Mesendoderm (in vitro differentiated cells): ENCODE measurements around the gene BTF3L4.
"Not testable (repeated sequence)": the region's sequence is repeated elsewhere in the genome, so short reads cannot be mapped to it uniquely, and the experiment has no call there.

Experiments used
- DNase-seq: peaks from one replicate; pipeline ENCODE4 v3.0.0; 2013
- H2AK5ac ChIP-seq: 2 replicates; pipeline ENCODE4 v1.6.1; 2013; ENCODE audit warnings: low read length, inconsistent platforms
- H2BK120ac ChIP-seq: 2 replicates; pipeline ENCODE4 v1.6.1; 2013; ENCODE audit warnings: low read depth, mild to moderate bottlenecking, low read length, moderate library complexity, mixed read lengths
- H2BK15ac ChIP-seq: replicated peaks from 2 replicates; pipeline ENCODE4 v1.6.1; 2013; ENCODE audit warnings: low read depth, mild to moderate bottlenecking, moderate library complexity
- H2BK5ac ChIP-seq: 2 replicates; pipeline ENCODE4 v1.6.1; 2013; ENCODE audit warnings: low read length, inconsistent platforms
- H3K18ac ChIP-seq: 2 replicates; pipeline ENCODE4 v1.6.1; 2013; ENCODE audit warnings: mild to moderate bottlenecking, low read length, mixed read lengths
- H3K23ac ChIP-seq: one replicate; pipeline ENCODE4 v1.6.1; 2013; ENCODE audit warnings: low read length
- H3K27ac ChIP-seq: 2 replicates; pipeline ENCODE4 v1.5.1; 2013; ENCODE audit warnings: low read depth, mild to moderate bottlenecking, inconsistent platforms, low read length, moderate library complexity
- H3K27me3 ChIP-seq: 2 replicates; pipeline ENCODE4 v1.6.1; 2013; ENCODE audit warnings: low read length, control low read depth, mild to moderate bottlenecking, inconsistent platforms; ENCODE audit not compliant: insufficient read depth, poor library complexity
- H3K36me3 ChIP-seq: 2 replicates; pipeline ENCODE4 v1.6.1; 2013; ENCODE audit warnings: low read length, inconsistent platforms; ENCODE audit not compliant: control insufficient read depth, insufficient read depth
- H3K4ac ChIP-seq: one replicate; pipeline ENCODE4 v1.6.1; 2013; ENCODE audit warnings: low read depth, mild to moderate bottlenecking, low read length, moderate library complexity
- H3K4me1 ChIP-seq: 2 replicates; pipeline ENCODE4 v1.6.1; 2013; ENCODE audit warnings: low read depth, low read length, inconsistent platforms; ENCODE audit not compliant: control insufficient read depth
- H3K4me2 ChIP-seq: 2 replicates; pipeline ENCODE4 v1.6.1; 2013; ENCODE audit warnings: low read length
- H3K4me3 ChIP-seq: 2 replicates; pipeline ENCODE4 v1.5.1; 2013; ENCODE audit warnings: mild to moderate bottlenecking, low read length
- H3K56ac ChIP-seq: one replicate; pipeline ENCODE4 v1.6.1; 2013; ENCODE audit warnings: low read length
- H3K79me1 ChIP-seq: 2 replicates; pipeline ENCODE4 v1.6.1; 2013; ENCODE audit warnings: low read length, inconsistent platforms
- H3K79me2 ChIP-seq: 2 replicates; pipeline ENCODE4 v1.6.1; 2013; ENCODE audit warnings: mild to moderate bottlenecking, low read length; ENCODE audit not compliant: control insufficient read depth, insufficient read depth
- H3K9ac ChIP-seq: 2 replicates; pipeline ENCODE4 v1.6.1; 2013; ENCODE audit warnings: low read length, inconsistent platforms
- H4K5ac ChIP-seq: one replicate; pipeline ENCODE4 v1.6.1; 2013; ENCODE audit warnings: low read length
- H4K8ac ChIP-seq: one replicate; pipeline ENCODE4 v1.6.1; 2013; ENCODE audit warnings: low read depth, mild to moderate bottlenecking, control low read depth, low read length, moderate library complexity
- WGBS: extraction: QIAGEN DNeasy Blood & Tissue Kit; methylation state at CpG from one replicate; pipeline ENCODE4 v1.1.7; 2013; ENCODE audit warnings: low lambda C conversion rate, missing lambda C conversion rate; ENCODE audit not compliant: insufficient coverage; ENCODE audit errors: extremely low coverage; 5-methylcytosine and 5-hydroxymethylcytosine counted together

BTF3L4 gene

GRCh38 chr1:52063192-52063591 lies 7.1 kb downstream of the BTF3L4 start:
- Histone ChIP-seq H4K5ac (no peak overlapping the region), H3K79me1 (peaks cover 10% of the 10 kb centered on the region), H2AK5ac (no peak overlapping the region), H3K4ac (no peak overlapping the region), H3K27me3 (no peaks in the 10 kb centered on the region), H3K56ac (no peak overlapping the region), H3K9ac (no peak overlapping the region), H3K27ac (no peak overlapping the region), H2BK120ac (no peak overlapping the region), H2BK5ac (no peak overlapping the region), H3K4me2 (no peak overlapping the region), H3K79me2 (peaks cover 9% of the 10 kb centered on the region), H3K4me1 (no peaks in the 10 kb centered on the region), H3K36me3 (peaks cover 5% of the 10 kb centered on the region), H3K18ac (no peak overlapping the region), H4K8ac (no peak overlapping the region), H3K4me3 (no peak overlapping the region), H3K23ac (no peak overlapping the region), H2BK15ac (no peak overlapping the region)
- WGBS: no CpG with 5 or more reads among the region's 2 CpGs
- DNase-seq: no peak

GRCh38 chr1:52070704-52071103 lies 14.6 kb downstream of the BTF3L4 start:
- Histone ChIP-seq H3K56ac (no peak overlapping the region), H3K9ac (no peak overlapping the region), H3K23ac (no peak overlapping the region), H2BK120ac (no peak overlapping the region), H3K4ac (no peak overlapping the region), H3K4me2 (no peak overlapping the region), H3K79me1 (peaks cover 6% of the 10 kb centered on the region), H3K36me3 (peaks cover 4% of the 10 kb centered on the region), H4K5ac (no peak overlapping the region), H2BK15ac (no peak overlapping the region), H2AK5ac (no peak overlapping the region), H3K79me2 (no peaks in the 10 kb centered on the region), H4K8ac (no peak overlapping the region), H3K18ac (no peak overlapping the region), H3K4me1 (no peaks in the 10 kb centered on the region), H2BK5ac (no peak overlapping the region), H3K4me3 (no peak overlapping the region), H3K27ac (no peak overlapping the region), H3K27me3 (no peaks in the 10 kb centered on the region)
- WGBS: no CpG with 5 or more reads among the region's 4 CpGs
- no peak for DNase-seq

- no peak overlapping the region for H2BK15ac ChIP-seq
- H3K23ac ChIP-seq: no peak overlapping the region
- H3K36me3 ChIP-seq: peaks cover 4% of the 10 kb centered on the region
- no peak overlapping the region for H3K18ac ChIP-seq
- no CpG with 5 or more reads among the region's 6 CpGs for WGBS
- H2BK120ac ChIP-seq: no peak overlapping the region
- no peak overlapping the region for H4K8ac ChIP-seq
- H3K4ac ChIP-seq: no peak overlapping the region
- H3K9ac ChIP-seq: no peak overlapping the region
- H3K56ac ChIP-seq: no peak overlapping the region
- H4K5ac ChIP-seq: no peak overlapping the region
- H3K79me1 ChIP-seq: peaks cover 6% of the 10 kb centered on the region
- H3K4me2 ChIP-seq: no peak overlapping the region
- H2BK5ac ChIP-seq: no peak overlapping the region
- H3K4me1 ChIP-seq: no peaks in the 10 kb centered on the region
- H3K4me3 ChIP-seq: no peak overlapping the region
- no peak overlapping the region for H3K27ac ChIP-seq
- no peak for DNase-seq
- no peaks in the 10 kb centered on the region for H3K27me3 ChIP-seq
- H3K79me2 ChIP-seq: no peaks in the 10 kb centered on the region
- no peak overlapping the region for H2AK5ac ChIP-seq
Observed at GRCh38 chr1:52072291-52072690, 16.2 kb downstream of the BTF3L4 start.

GRCh38 chr1:52077277-52077676 lies 21.2 kb downstream of the BTF3L4 start:
- H3K27me3 ChIP-seq, H3K79me2 ChIP-seq, H4K8ac ChIP-seq, H3K9ac ChIP-seq, H3K4ac ChIP-seq, H3K23ac ChIP-seq, H3K36me3 ChIP-seq, H3K4me1 ChIP-seq, H3K56ac ChIP-seq, H3K18ac ChIP-seq, H2BK5ac ChIP-seq, H2BK15ac ChIP-seq, H2AK5ac ChIP-seq, DNase-seq, H3K79me1 ChIP-seq, H3K4me2 ChIP-seq, H2BK120ac ChIP-seq, H3K27ac ChIP-seq, H4K5ac ChIP-seq, H3K4me3 ChIP-seq: not testable (repeated sequence)
- WGBS: no CpG with 5 or more reads among the region's 6 CpGs

- Histone ChIP-seq H2BK5ac (no peak overlapping the region), H3K27me3 (no peaks in the 10 kb centered on the region), H2AK5ac (no peak overlapping the region), H3K18ac (no peak overlapping the region), H3K4me1 (no peaks in the 10 kb centered on the region), H4K5ac (no peak overlapping the region), H3K56ac (no peak overlapping the region), H4K8ac (no peak overlapping the region), H3K9ac (no peak overlapping the region), H2BK15ac (no peak overlapping the region), H2BK120ac (no peak overlapping the region), H3K23ac (no peak overlapping the region), H3K79me2 (no peaks in the 10 kb centered on the region), H3K27ac (no peak overlapping the region), H3K4ac (no peak overlapping the region), H3K4me3 (no peak overlapping the region), H3K4me2 (no peak overlapping the region), H3K36me3 (no peaks in the 10 kb centered on the region), H3K79me1 (no peaks in the 10 kb centered on the region)
- DNase-seq: no peak
- WGBS: no CpG with 5 or more reads among the region's 3 CpGs
Observed at GRCh38 chr1:52080014-52080415, 23.9 kb downstream of the BTF3L4 start.

GRCh38 chr1:52087892-52088291 lies 31.8 kb downstream of the BTF3L4 start:
- not testable (repeated sequence) for H3K27ac ChIP-seq, H3K18ac ChIP-seq, H3K4me3 ChIP-seq, H3K4ac ChIP-seq, H3K79me2 ChIP-seq, H3K23ac ChIP-seq, H4K5ac ChIP-seq, H3K4me2 ChIP-seq, H2BK15ac ChIP-seq, H2BK120ac ChIP-seq, H3K9ac ChIP-seq, H3K4me1 ChIP-seq, H3K56ac ChIP-seq, H2BK5ac ChIP-seq, H2AK5ac ChIP-seq, H3K27me3 ChIP-seq, H3K79me1 ChIP-seq, H4K8ac ChIP-seq, DNase-seq, H3K36me3 ChIP-seq
